ENCODE results near the gene GPX4.

GPX4 gene

DNA sequence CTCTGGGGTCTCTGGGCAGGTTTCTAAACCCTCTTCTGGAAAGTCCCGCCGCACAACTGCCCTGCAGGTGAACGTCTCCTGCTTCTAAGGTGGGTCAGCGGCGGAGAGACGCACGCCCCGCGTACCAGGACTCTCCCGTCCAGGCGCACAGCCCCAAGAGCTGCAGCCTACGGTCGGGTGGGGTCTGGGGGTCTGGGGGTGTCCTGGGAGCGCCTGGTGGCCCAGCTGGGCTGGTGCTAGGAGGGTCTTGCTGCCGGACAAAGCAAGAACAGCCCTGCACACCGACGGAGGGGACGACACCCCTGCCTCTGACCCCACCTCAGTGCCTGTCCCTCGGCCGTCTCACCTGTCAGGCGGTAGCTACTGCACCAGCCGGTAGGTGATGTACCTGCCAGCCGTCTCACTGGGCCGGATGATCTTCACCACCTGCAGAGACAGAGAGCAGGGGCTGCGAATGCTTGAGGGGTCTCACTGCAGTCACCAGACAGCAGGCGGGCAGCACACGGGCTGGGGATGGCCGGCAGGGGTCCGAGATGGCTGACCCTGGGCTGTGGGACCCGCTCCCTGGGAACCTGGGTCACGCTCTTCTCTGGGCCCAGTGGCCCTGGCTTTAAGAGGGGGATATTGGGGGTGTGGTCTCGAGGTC lies 14.5 kb upstream of the GPX4 start:
- TF ChIP-seq TAF1 (IDR thresholded peaks at IDR 0.05; ENCODE audit: borderline replicate concordance, insufficient read depth, low read length) (no peak), FOXP2 (optimal IDR thresholded peaks at IDR 0.05; ENCODE audit: borderline replicate concordance, extremely low read depth, extremely low read length, insufficient read depth) (no peak), SIN3A (IDR thresholded peaks at IDR 0.05; ENCODE audit: borderline replicate concordance, insufficient read depth, low read length) (no peak), POLR2AphosphoS5 (IDR thresholded peaks at IDR 0.05; ENCODE audit: low read depth, low read length) (no peak)
- TF ChIP-seq, protein P1, sequence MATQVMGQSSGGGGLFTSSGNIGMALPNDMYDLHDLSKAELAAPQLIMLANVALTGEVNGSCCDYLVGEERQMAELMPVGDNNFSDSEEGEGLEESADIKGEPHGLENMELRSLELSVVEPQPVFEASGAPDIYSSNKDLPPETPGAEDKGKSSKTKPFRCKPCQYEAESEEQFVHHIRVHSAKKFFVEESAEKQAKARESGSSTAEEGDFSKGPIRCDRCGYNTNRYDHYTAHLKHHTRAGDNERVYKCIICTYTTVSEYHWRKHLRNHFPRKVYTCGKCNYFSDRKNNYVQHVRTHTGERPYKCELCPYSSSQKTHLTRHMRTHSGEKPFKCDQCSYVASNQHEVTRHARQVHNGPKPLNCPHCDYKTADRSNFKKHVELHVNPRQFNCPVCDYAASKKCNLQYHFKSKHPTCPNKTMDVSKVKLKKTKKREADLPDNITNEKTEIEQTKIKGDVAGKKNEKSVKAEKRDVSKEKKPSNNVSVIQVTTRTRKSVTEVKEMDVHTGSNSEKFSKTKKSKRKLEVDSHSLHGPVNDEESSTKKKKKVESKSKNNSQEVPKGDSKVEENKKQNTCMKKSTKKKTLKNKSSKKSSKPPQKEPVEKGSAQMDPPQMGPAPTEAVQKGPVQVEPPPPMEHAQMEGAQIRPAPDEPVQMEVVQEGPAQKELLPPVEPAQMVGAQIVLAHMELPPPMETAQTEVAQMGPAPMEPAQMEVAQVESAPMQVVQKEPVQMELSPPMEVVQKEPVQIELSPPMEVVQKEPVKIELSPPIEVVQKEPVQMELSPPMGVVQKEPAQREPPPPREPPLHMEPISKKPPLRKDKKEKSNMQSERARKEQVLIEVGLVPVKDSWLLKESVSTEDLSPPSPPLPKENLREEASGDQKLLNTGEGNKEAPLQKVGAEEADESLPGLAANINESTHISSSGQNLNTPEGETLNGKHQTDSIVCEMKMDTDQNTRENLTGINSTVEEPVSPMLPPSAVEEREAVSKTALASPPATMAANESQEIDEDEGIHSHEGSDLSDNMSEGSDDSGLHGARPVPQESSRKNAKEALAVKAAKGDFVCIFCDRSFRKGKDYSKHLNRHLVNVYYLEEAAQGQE (IDR thresholded peaks at IDR 0.05; ENCODE audit: insufficient read depth in 1 of 2, low read depth in 2 of 2, low read length in 2 of 2): no peak

DNA sequence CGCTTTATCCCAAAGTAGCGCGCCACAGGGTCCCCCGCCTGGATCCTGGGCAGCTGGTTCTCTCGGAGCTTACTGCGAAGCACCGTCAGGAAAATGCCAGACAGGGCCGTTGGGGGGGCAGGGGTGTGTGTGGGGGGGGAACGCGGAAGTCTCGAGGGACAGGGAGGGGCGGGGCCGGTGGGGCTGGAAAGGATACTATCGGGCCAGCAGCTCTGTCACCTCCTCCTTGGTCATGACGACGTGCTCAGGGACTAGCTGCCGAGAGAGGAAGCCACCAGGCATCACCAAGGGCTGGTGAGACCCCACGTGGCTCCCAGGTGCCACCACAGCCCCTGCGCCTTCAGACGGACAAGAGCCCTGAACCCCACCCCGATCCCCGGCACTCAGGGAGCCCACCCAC lies 13.9 kb upstream of the GPX4 start:
- TF ChIP-seq, protein P1 (IDR thresholded peaks at IDR 0.05; ENCODE audit: insufficient read depth in 1 of 2, low read depth in 2 of 2, low read length in 2 of 2): no peak
- TF ChIP-seq TAF1 (IDR thresholded peaks at IDR 0.05; ENCODE audit: borderline replicate concordance, insufficient read depth, low read length) (no peak), FOXP2 (optimal IDR thresholded peaks at IDR 0.05; ENCODE audit: borderline replicate concordance, extremely low read depth, extremely low read length, insufficient read depth) (no peak), SIN3A (IDR thresholded peaks at IDR 0.05; ENCODE audit: borderline replicate concordance, insufficient read depth, low read length) (no peak), POLR2AphosphoS5 (IDR thresholded peaks at IDR 0.05; ENCODE audit: low read depth, low read length) (no peak)

DNA sequence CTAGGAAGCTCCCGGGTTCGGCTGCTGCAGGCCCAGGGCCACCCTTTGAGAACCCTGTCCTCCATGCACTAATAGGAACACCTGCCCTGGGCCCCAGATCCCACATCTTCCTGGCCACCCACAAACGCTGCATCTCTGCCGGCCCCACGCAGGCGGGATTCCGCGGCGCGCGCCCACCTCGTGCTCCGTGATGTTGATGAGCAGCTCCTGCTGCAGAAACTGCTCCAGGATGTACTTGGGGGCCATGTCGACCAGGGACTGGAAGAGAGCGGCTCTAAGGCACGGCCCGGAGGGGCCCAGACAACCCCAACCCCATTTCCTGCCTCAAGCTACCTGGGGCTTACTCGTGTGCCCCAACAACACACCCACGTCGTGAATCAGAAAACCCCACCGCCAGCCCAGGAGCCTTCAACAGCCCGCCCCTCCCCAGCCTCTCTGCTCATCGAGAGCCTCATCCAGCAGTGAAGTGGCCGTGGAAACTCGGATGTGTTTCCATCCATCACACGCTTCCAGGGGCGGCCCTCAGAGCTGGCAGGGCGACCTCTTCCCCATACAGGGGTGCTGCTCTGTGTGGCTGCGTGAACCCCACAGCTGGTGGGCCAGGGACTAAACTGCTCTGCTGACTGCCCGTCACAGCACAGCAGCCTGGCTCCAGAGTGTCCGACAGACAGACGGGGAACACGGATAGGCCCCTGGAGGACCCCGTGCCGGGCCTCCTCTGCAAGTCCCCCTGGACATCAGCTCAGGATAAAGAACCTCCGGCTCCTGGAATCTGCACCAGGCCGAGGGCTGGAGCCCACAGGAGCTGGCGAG lies 12.9 kb upstream of the GPX4 start:
- no peak for TF ChIP-seq SIN3A (IDR thresholded peaks at IDR 0.05; ENCODE audit: borderline replicate concordance, insufficient read depth, low read length)
- no peak for TF ChIP-seq FOXP2 (optimal IDR thresholded peaks at IDR 0.05; ENCODE audit: borderline replicate concordance, extremely low read depth, extremely low read length, insufficient read depth)
- no peak for TF ChIP-seq POLR2AphosphoS5 (IDR thresholded peaks at IDR 0.05; ENCODE audit: low read depth, low read length)
- TF ChIP-seq, protein P1 (IDR thresholded peaks at IDR 0.05; ENCODE audit: insufficient read depth in 1 of 2, low read depth in 2 of 2, low read length in 2 of 2): no peak
- no peak for TF ChIP-seq TAF1 (IDR thresholded peaks at IDR 0.05; ENCODE audit: borderline replicate concordance, insufficient read depth, low read length)

- no peak for TF ChIP-seq TAF1 (IDR thresholded peaks at IDR 0.05; ENCODE audit: borderline replicate concordance, insufficient read depth, low read length)
- no peak for TF ChIP-seq FOXP2 (optimal IDR thresholded peaks at IDR 0.05; ENCODE audit: borderline replicate concordance, extremely low read depth, extremely low read length, insufficient read depth)
- TF ChIP-seq SIN3A (IDR thresholded peaks at IDR 0.05; ENCODE audit: borderline replicate concordance, insufficient read depth, low read length): no peak
- no peak for TF ChIP-seq POLR2AphosphoS5 (IDR thresholded peaks at IDR 0.05; ENCODE audit: low read depth, low read length)
- TF ChIP-seq, protein P1 (IDR thresholded peaks at IDR 0.05; ENCODE audit: insufficient read depth in 1 of 2, low read depth in 2 of 2, low read length in 2 of 2): no peak
These were observed 12.1 kb upstream of the GPX4 start for GRCh38 chr19:1091544-1092175.
